ENCODE data around the gene IL4R. TPM values are rescaled to one million over a fixed set of nuclear protein-coding genes. Genes with fewer than 3 reads are reported as not detected.

Gene IL4R
- total and polyA plus RNA-seq, 9 donors: 11.3 to 39.5 (median 17.4) TPM

GRCh38 chr16:27305839-27306442 lies 7.8 kb upstream of the IL4R start:
- H3K4me1 ChIP-seq (ENCODE audit: insufficient read depth): no peaks in the 10 kb centered on the region
- no peak overlapping the region for H3K27ac ChIP-seq
- TF ChIP-seq CTCF (IDR thresholded peaks at IDR 0.05) (no peak), EP300 (IDR thresholded peaks at IDR 0.05) (no peak), POLR2A (IDR thresholded peaks at IDR 0.05) (no peak)

GRCh38 chr16:27308792-27309191 lies 5.0 kb upstream of the IL4R start:
- 87 to 93% (median 89%) methylated on average over 1 of the region's 1 CpG for WGBS, 3 donors
- Histone ChIP-seq H3K27ac (no peak overlapping the region), H3K4me3 (no peak overlapping the region), H3K9me3 (no peaks in the 10 kb centered on the region), H3K27me3 (no peaks in the 10 kb centered on the region), H3K4me1 (ENCODE audit: insufficient read depth) (no peaks in the 10 kb centered on the region), H3K36me3 (no peaks in the 10 kb centered on the region)
- intact Hi-C loops (cut with DNase I): no loop called here
- no peak for DNase-seq
- no peak for TF ChIP-seq CTCF (IDR thresholded peaks at IDR 0.05)
- TF ChIP-seq POLR2A (IDR thresholded peaks at IDR 0.05): no peak

More at GRCh38 chr16:27305839-27306442, 7.8 kb upstream of the IL4R start:
- no peak for DNase-seq
- H3K4me3 ChIP-seq: no peak overlapping the region
- 93 to 94% (median 93%) methylated on average over 9 of the region's 9 CpGs for WGBS, 3 donors
- no peaks in the 10 kb centered on the region for H3K27me3 ChIP-seq
- no peaks in the 10 kb centered on the region for H3K36me3 ChIP-seq
- intact Hi-C loops (cut with DNase I): no loop called here
- no peaks in the 10 kb centered on the region for H3K9me3 ChIP-seq

- Histone ChIP-seq H3K27ac (no peak overlapping the region), H3K36me3 (no peaks in the 10 kb centered on the region), H3K4me1 (ENCODE audit: insufficient read depth) (peaks cover 5% of the 10 kb centered on the region), H3K4me3 (no peak overlapping the region), H3K9me3 (no peaks in the 10 kb centered on the region), H3K27me3 (no peaks in the 10 kb centered on the region)
- no peak for TF ChIP-seq CTCF (IDR thresholded peaks at IDR 0.05)
- TF ChIP-seq EP300 (IDR thresholded peaks at IDR 0.05): no peak
- no peak for TF ChIP-seq POLR2A (IDR thresholded peaks at IDR 0.05)
- no peak for DNase-seq
- 46 to 49% (median 47%) methylated on average over 16 of the region's 16 CpGs for WGBS, 3 donors
- intact Hi-C loops (cut with DNase I): no loop called here
Observed at GRCh38 chr16:27310576-27311447, 3.0 kb upstream of the IL4R start.

- no peaks in the 10 kb centered on the region for H3K27me3 ChIP-seq
- intact Hi-C loops (cut with DNase I): no loop called here
- peaks cover 5% of the 10 kb centered on the region for H3K4me1 ChIP-seq (ENCODE audit: insufficient read depth)
- H3K27ac ChIP-seq: no peak overlapping the region
- TF ChIP-seq CTCF (IDR thresholded peaks at IDR 0.05) (no peak), EP300 (IDR thresholded peaks at IDR 0.05) (no peak), POLR2A (IDR thresholded peaks at IDR 0.05) (no peak)
- 35 to 45% (median 40%) methylated on average over 8 of the region's 8 CpGs for WGBS, 3 donors
- H3K36me3 ChIP-seq: no peaks in the 10 kb centered on the region
- H3K4me3 ChIP-seq: no peak overlapping the region
- no peak for DNase-seq
- no peaks in the 10 kb centered on the region for H3K9me3 ChIP-seq
Observed at GRCh38 chr16:27311448-27311830, 2.3 kb upstream of the IL4R start.
